H4 (cell line): ENCODE measurements around the gene SLIT3. TPM values are rescaled to one million over a fixed set of nuclear protein-coding genes. Genes with fewer than 3 reads are reported as not detected.

Experiments
- DNase-seq: peaks from one replicate; pipeline ENCODE4 v3.0.0-alpha.2; 2015; ENCODE audit warnings: low spot score
- total RNA-seq: library from RNA; depleted of rRNA; stranded (reverse); fragments of >200 nt; shearing (Covaris generic); gene quantifications from 2 replicates; pipeline ENCODE4 v1.2.3, GENCODE V29; 2014

Gene SLIT3
- total RNA-seq, 1 experiment from 2014 or later: 0.58 TPM

DNA sequence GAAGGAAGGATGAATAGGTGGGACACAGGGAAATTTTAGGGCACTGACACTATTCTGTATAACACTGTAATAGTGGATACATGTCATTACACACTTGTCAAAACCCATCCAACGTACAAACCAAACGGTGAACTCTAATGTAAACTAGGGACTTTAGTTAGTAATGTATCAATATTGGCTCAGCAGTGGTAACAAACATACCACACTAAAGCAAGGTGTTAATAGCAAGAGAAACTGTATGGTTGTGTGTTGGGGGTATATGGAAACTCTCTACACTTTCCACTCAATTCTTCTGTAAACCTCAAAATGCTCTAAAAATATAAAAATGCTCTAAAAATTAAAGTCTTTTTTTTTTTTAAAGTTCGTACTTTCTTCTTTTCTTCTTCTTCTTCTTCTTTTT is 428.7 kb downstream of the SLIT3 start:
- DNase-seq: no peak

DNA sequence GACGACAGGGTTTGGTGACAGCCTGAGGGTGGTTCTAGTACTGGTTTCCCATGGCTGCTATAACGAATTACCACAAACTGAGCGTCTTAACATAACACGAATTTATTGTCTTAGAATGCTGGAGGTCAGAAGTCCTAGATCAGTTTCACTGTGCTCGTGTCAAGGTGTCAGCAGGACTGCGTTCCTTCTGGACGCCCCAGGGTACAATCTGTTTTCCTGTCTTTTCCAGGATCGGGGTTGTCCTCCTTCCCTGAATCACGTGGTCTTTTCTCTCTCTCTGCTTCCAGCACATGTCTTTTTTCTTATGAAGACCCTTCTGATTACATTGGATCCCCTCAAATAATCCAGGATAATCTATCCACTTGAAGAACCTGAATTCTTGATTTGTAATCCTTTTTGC is 430.0 kb downstream of the SLIT3 start:
- no peak for DNase-seq

DNA sequence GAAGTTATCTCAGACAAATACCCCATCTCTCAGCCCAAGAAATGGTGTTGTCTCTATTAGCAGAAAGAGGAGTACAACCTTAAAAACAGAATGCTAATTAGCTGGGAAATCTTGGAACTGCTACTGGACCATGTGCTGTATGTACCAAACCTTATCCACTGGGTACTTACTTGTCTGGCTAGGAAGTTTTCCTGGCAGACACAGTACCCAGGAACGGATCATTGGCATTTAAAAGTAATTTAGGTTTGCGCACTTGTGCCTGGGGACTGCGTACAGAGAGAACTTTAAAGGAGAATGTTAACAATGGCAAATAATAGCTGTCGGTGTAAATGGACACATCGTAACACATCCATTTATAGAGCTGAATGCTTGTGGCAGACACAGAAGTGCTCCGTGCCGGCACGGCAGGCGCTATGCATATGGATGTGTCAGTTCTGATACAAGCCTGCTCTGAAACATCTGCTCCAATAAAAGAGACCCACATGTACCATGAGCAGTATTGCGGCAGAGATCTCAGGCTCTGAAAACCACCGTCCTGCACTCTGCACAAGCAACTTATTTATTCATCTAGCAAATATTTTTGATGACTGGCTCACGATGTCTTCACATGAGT is 431.2 kb downstream of the SLIT3 start:
- no peak for DNase-seq

DNA sequence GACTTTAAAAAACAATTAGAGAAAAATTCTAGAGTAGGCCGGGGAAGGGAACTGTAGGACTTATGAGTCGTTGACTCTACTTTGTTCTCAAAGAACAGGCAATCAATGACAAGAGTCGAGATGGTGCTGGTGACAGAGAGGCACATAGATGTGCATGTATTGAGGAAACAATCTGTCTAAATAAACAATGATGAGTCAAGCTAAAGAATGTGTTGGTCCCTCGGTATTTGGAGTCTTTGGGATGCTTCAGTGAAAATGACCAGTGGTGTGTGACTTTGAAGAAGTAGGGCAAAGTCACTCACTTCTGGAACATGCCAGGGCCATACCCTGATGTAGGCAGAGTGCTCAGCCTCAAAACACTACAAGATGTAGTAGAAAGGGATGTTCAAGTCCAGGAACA is 433.7 kb downstream of the SLIT3 start:
- DNase-seq: no peak

GRCh38 chr5:168865968-168866367 is 435.0 kb downstream of the SLIT3 start:
- no peak for DNase-seq

GRCh38 chr5:168863021-168863420 is 437.9 kb downstream of the SLIT3 start:
- no peak for DNase-seq

- no peak for DNase-seq
These were observed 440.4 kb downstream of the SLIT3 start for GRCh38 chr5:168860503-168860902.

- DNase-seq: no peak
These were observed 440.9 kb downstream of the SLIT3 start for GRCh38 chr5:168860081-168860480.

- DNase-seq: no peak
These were observed 441.5 kb downstream of the SLIT3 start for GRCh38 chr5:168859471-168859870.

DNA sequence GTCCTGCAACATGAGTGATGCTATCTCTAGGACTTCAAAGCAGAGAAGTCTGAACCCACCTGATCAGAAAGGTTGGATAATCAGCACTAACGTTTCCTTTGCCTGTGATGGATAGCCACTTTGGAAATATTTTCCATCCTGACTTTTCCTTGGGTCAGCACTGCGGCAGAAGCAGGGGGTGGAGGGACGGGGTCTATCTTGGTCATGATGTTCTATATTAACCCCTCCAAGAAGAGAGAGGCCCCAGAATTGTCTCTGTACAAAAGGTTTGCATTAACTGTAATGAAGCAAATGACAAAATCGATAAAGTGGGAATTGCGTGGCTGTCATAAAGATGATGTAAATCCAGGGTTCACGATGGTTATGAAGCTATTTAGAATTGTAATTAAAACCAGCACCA is 441.9 kb downstream of the SLIT3 start:
- DNase-seq: no peak

DNA sequence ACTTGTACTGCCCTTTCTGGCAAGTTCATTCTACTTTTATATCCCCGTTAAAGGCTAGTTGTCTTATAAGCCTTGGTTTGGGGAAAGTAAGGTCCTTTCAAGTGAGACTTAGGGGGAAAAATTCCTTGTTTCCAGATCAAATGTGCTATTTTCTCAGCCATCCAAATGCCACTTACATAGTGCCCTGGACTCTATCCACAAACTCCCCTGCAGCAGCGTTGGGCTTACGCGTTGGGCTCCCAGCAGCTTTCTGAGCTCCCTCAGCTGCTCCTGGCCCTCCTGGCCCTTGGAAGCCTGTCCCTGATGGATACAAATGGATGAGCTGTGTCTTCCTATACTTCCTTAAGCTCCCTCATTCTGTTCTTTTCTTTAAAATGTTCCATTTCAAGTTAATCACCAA is 442.6 kb downstream of the SLIT3 start:
- no peak for DNase-seq

DNA sequence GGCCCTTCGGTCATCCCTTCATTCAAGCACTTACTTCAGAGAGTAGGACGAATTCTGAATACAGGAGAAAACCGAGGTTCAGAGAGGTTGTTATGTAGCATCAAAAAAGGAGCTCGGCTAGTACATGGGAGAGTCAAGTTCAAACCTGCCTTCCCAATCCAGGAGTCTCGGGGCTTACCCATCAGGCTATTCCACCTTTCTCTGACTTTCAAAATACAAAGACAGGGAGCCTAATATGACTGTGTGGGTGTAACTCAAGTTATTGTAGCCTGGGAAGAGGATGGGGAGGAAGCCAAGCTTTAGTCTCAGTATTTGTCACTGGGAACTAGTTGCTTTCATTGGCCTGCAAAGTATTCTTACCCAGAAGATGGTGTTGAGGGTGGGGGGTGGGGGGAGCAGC is 447.0 kb downstream of the SLIT3 start:
- DNase-seq: no peak

DNA sequence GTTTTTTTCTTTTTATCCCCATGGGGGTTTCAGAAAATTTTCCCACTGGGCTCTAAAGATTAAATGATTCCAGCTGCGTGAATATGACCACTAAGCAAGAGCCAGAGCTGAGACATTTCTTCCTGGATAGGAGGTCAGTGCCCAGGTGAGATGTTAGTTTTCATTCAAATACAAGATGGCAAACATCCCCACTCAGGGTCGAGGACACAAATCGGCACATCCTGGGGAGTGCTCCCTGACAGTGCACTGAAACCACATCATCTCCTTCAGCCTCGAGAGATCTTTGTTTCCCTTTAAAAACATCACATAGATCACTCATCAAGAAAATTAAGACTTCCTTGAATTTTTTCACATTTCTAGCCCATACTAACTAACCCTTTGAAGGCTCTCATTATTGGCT is 448.6 kb downstream of the SLIT3 start:
- no peak for DNase-seq

DNA sequence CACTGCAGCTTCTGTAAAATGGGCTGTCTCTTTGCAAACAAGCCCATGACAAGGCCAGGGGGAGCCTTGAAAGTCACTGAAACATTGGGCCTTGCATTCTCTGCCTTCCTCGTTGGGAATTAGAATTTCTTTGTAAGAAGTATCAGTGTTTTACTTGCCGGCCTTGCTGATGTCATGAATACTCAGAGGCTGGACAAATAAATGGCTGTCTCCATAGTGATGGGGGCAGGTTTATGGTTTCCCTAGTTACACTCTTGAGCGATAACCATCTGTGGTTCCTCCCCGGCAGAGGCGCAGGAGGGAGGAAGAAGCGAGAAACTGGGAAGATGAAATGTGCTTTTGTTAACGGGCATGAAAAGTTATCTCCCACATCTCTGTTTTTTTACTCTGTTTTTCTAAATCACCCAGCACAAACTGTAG is 449.0 kb downstream of the SLIT3 start:
- peak; percentile 85 for DNase-seq

- DNase-seq: no peak
These were observed 450.3 kb downstream of the SLIT3 start for GRCh38 chr5:168850683-168851082.

DNA sequence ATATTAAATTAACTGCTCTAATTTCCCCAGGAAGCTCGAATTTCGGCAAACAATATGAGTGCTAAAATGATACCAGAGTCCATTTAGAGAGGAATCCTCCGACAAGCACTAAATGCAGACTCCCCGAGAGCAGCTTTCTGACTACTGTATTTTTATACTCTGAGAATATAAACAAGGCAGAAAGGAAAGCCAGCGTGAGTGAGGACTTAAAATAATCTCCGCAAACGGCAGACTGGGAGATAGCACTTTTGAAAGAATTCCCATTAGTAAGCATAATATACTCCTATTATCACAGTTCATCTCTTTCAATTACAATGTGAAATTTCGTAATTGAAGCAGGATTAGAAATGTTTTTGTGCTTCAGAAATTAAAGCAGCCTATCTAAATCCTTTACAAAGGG is 452.4 kb downstream of the SLIT3 start:
- no peak for DNase-seq

DNA sequence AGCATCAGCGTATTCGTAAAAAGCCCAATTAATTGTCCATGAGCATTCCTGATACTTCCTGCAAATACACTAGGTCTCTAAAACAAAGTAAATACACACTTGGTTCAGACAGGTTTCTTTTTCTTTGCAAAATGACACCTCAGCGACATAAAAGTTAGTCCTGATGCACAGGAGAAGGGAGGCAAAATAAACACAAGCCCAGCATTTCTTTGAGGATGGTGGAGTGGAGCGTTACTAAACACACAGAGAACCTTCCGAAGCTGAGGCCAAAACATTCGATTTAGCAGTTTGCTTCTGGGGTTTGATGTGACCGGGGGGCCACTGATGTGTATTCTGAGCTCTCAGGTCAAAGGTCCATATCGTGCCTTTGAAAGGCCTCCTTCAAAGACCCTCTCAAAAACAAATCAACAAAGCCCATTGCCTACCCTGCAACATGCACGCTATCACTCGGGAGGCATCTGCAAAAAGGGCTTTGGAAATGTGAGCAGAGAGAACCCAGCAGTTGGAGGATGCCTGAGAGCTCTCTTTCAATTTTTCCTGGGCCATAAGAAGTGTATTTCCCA is 453.3 kb downstream of the SLIT3 start:
- no peak for DNase-seq

- no peak for DNase-seq
These were observed 456.0 kb downstream of the SLIT3 start for GRCh38 chr5:168844922-168845296.

GRCh38 chr5:168844016-168844921 is 456.7 kb downstream of the SLIT3 start:
- DNase-seq: no peak

GRCh38 chr5:168843277-168844015 is 457.5 kb downstream of the SLIT3 start:
- no peak for DNase-seq

DNA sequence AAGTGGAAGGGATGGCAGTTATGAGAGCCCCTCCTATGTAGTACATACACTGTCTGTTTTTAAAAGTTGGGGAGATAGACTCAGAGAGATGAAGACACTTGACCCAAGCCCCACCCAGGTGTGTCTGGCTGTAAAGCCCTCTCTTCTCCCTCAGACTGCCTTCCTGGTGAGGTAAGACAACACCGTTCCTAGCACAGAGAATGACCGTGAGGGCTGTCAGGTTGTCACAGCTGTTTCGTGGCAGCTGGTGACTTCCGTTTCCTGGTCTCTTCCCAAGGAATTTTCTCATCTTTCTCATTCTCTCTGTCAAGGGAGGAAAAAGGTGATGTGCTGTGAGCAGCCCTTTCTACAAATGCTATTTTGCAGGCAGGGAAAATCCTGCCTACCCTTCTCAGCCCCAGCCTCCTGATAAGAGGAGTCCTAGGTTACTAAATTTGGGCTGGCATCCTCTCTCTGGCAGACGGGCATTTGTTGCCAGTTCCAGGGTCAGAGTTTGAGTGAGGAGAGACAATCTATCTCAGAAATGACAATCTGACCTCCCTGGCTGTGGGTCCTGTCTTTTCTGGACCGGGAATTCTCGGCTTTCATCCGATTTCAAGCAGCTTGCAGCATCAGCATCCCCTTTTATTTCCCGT is 458.3 kb downstream of the SLIT3 start:
- no peak for DNase-seq

DNA sequence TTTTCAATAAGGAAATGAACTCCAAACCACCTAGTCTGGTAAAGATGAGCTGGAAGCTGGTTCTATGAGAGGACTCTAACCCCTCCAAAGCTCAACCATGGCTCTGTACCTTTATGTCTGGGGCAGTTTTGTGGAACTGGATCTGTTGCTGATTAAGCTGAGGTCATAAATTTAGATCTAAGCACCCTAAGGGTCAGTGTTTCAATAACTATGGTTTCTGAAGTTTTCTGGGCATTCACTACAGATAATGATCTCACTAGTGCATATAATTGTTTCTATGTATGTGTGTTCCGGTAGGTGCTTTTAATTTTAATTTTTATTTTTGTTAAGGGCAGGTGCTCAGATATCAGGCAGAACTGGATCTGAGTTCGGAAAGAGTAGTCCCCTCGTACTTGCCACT is 463.1 kb downstream of the SLIT3 start:
- no peak for DNase-seq
